Esophagus squamous epithelium (tissue), 5 donors: ENCODE data around the gene SYTL2. TPM values are rescaled to one million over a fixed set of nuclear protein-coding genes. Genes with fewer than 3 reads are reported as not detected.
"Not testable (repeated sequence)": the region's sequence is repeated elsewhere in the genome, so short reads cannot be mapped to it uniquely, and the experiment has no call there.

Source experiments
- DNase-seq: peaks from one replicate; lab custom pipeline; 2025; lab: John Stamatoyannopoulos, UW
- H3K27ac ChIP-seq, 4 donors: fragments of 200-600 bp; sonication (generic); one replicate each; pipeline ENCODE4 v1.5.1; 2016 to 2019; ENCODE audit warnings: mild to moderate bottlenecking in 1 of 4
- H3K27me3 ChIP-seq, 4 donors: fragments of 200-600 bp; sonication (generic); 1 replicate in 3 of 4; 2 replicates in 1 of 4; pipeline versions ENCODE4 v1.5.1 to v1.6.0; 2017 to 2021; ENCODE audit warnings: antibody characterized with exemption in 1 of 4
- H3K36me3 ChIP-seq, 3 donors: fragments of 200-600 bp; sonication (generic); one replicate each; pipeline ENCODE4 v1.5.1; 2016 to 2019
- H3K4me1 ChIP-seq, 3 donors: fragments of 200-600 bp; sonication (generic); one replicate each; pipeline ENCODE4 v1.5.1; 2017 to 2019
- H3K4me3 ChIP-seq, 4 donors: fragments of 200-600 bp; sonication (generic); 1 replicate in 3 of 4; 2 replicates in 1 of 4; pipeline ENCODE4 v1.5.1; 2016 to 2019; ENCODE audit warnings: mild to moderate bottlenecking in 2 of 4, moderate library complexity in 1 of 4
- H3K9me3 ChIP-seq, 3 donors: fragments of 200-600 bp; sonication (generic); one replicate each; pipeline ENCODE4 v1.5.1; 2016 to 2019
- CTCF ChIP-seq, 6 experiments: fragments of 450-650 bp in 4 of 6; fragments of 200-600 bp in 2 of 6; sonication (generic) in 2 of 6; IDR thresholded peaks; one replicate each; pipeline ENCODE4 v1.5.1; 2016 to 2019; ENCODE audit warnings: antibody characterized with exemption in 6 of 6, mild to moderate bottlenecking in 4 of 6, moderate library complexity in 4 of 6
- POLR2A ChIP-seq, 4 donors: fragments of 450-650 bp; IDR thresholded peaks; one replicate each; pipeline ENCODE4 v1.6.1; 2017; ENCODE audit warnings: antibody characterized with exemption in 4 of 4, mild to moderate bottlenecking in 4 of 4, moderate library complexity in 3 of 4
- WGBS, 2 donors: methylation state at CpG; one replicate each; pipeline ENCODE4 v1.1.5; 2018; 5-methylcytosine and 5-hydroxymethylcytosine counted together
- intact Hi-C: fragments of 100-400 bp; cut with DNase I; formaldehyde crosslinking; loops from one replicate; pipeline ENCODE4 v1.15.0; 2022
- total RNA-seq, 4 donors: library from RNA; depleted of rRNA; stranded (reverse); fragments of >200 nt; gene quantifications; one replicate each; pipeline ENCODE4 v1.1.0, GENCODE V29; 2016
- donor health status: DM: yes; HTN: yes; CAD: no.

The SYTL2 gene
- total RNA-seq, 4 donors from 2014 or later = 8.8 to 16.0 (median 9.2) TPM

GRCh38 chr11:85779956-85780640 is 30.8 kb downstream of the SYTL2 start:
- TF ChIP-seq CTCF (IDR thresholded peaks at IDR 0.05) = no peak
- no peak for TF ChIP-seq POLR2A (IDR thresholded peaks at IDR 0.05)
- peak overlapping the region in 1 of 4 donors; percentile 18 for H3K27ac ChIP-seq
- DNase-seq = no peak

GRCh38 chr11:85777603-85777972 is 33.4 kb downstream of the SYTL2 start:
- H3K27me3 ChIP-seq, intact Hi-C loops, H3K9me3 ChIP-seq, H3K4me3 ChIP-seq, H3K36me3 ChIP-seq, DNase-seq: not testable (repeated sequence)
- Histone ChIP-seq H3K4me1 (peaks cover 0 to 18% (median 6%) of the 10 kb centered on the region in 3 donors), H3K27ac (peak overlapping the region in 2 of 4 donors; percentile 31 to 40)
- 46 to 79% methylated on average over 3 of the region's 3 CpGs for WGBS, 2 donors

More at GRCh38 chr11:85779956-85780640, 30.8 kb downstream of the SYTL2 start:
- intact Hi-C loops = no loop called here
- H3K4me3 ChIP-seq = no peak overlapping the region
- no peaks in the 10 kb centered on the region for H3K27me3 ChIP-seq
- H3K36me3 ChIP-seq = no peaks in the 10 kb centered on the region
- H3K4me1 ChIP-seq = peaks cover 0 to 18% (median 6%) of the 10 kb centered on the region in 3 donors
- no peaks in the 10 kb centered on the region for H3K9me3 ChIP-seq
- WGBS, 2 donors = 78 to 87% methylated on average over 3 of the region's 3 CpGs

GRCh38 chr11:85776951-85777602 is 33.9 kb downstream of the SYTL2 start:
- 40 to 50% methylated on average over 1 of the region's 1 CpG for WGBS, 2 donors
- TF ChIP-seq POLR2A (IDR thresholded peaks at IDR 0.05) (no peak), CTCF (IDR thresholded peaks at IDR 0.05) (no peak)

GRCh38 chr11:85774256-85775101 is 36.5 kb downstream of the SYTL2 start:
- no peaks in the 10 kb centered on the region for H3K27me3 ChIP-seq
- no peak for DNase-seq
- H3K36me3 ChIP-seq = no peaks in the 10 kb centered on the region
- no peak for TF ChIP-seq POLR2A (IDR thresholded peaks at IDR 0.05)
- no peak for TF ChIP-seq CTCF (IDR thresholded peaks at IDR 0.05)
- H3K27ac ChIP-seq = peak overlapping the region in 1 of 4 donors; percentile 19
- 62 to 71% methylated on average over 4 of the region's 4 CpGs for WGBS, 2 donors
- H3K4me1 ChIP-seq = peaks cover 0 to 18% (median 6%) of the 10 kb centered on the region in 3 donors
- no peak overlapping the region for H3K4me3 ChIP-seq
- H3K9me3 ChIP-seq = no peaks in the 10 kb centered on the region
- intact Hi-C loops = no loop called here

More at GRCh38 chr11:85776951-85777602, 33.9 kb downstream of the SYTL2 start:
- H3K4me1 ChIP-seq = peaks cover 0 to 18% (median 6%) of the 10 kb centered on the region in 3 donors
- intact Hi-C loops = no loop called here
- no peak overlapping the region for H3K4me3 ChIP-seq
- no peak for DNase-seq
- H3K36me3 ChIP-seq = no peaks in the 10 kb centered on the region
- peak overlapping the region in 3 of 4 donors; percentile 25 to 40 (median 31) for H3K27ac ChIP-seq
- no peaks in the 10 kb centered on the region for H3K9me3 ChIP-seq
- H3K27me3 ChIP-seq = no peaks in the 10 kb centered on the region

- no peaks in the 10 kb centered on the region for H3K27me3 ChIP-seq
- peak overlapping the region in 3 of 4 donors; percentile 19 to 52 (median 42) for H3K27ac ChIP-seq
- intact Hi-C loops = no loop called here
- no peaks in the 10 kb centered on the region for H3K9me3 ChIP-seq
- no peak for DNase-seq
- TF ChIP-seq POLR2A (IDR thresholded peaks at IDR 0.05) (no peak), CTCF (IDR thresholded peaks at IDR 0.05) (no peak)
- no peak overlapping the region for H3K4me3 ChIP-seq
- peaks cover 0 to 15% (median 6%) of the 10 kb centered on the region in 3 donors for H3K4me1 ChIP-seq
- H3K36me3 ChIP-seq = no peaks in the 10 kb centered on the region
These were observed 38.2 kb downstream of the SYTL2 start for GRCh38 chr11:85772695-85773094.
